Mucosa of rectum (tissue), 2 donors: ENCODE data around the gene PLEKHG3.

ENCODE experiments used
- H3K27ac ChIP-seq, 2 donors: one replicate each; pipeline ENCODE4 v1.7.0; 2013; ENCODE audit warnings: inconsistent platforms in 2 of 2, low read depth in 2 of 2, low read length in 2 of 2
- H3K27me3 ChIP-seq, 2 donors: one replicate each; pipeline ENCODE4 v1.7.0; 2013; ENCODE audit warnings: low read length in 2 of 2; ENCODE audit not compliant: control insufficient read depth in 2 of 2, insufficient read depth in 2 of 2
- H3K36me3 ChIP-seq, 2 donors: one replicate each; pipeline ENCODE4 v1.7.0; 2013; ENCODE audit warnings: low read length in 2 of 2; ENCODE audit not compliant: control insufficient read depth in 2 of 2, insufficient read depth in 2 of 2
- H3K4me1 ChIP-seq, 2 donors: one replicate each; pipeline ENCODE4 v1.7.0; 2013; ENCODE audit warnings: low read length in 2 of 2, mild to moderate bottlenecking in 1 of 2; ENCODE audit not compliant: control insufficient read depth in 2 of 2, insufficient read depth in 2 of 2
- H3K4me3 ChIP-seq, 2 donors: one replicate each; pipeline ENCODE4 v1.7.0; 2013; ENCODE audit warnings: low read length in 2 of 2
- H3K9ac ChIP-seq, 2 donors: one replicate each; pipeline ENCODE4 v1.7.0; 2013; ENCODE audit warnings: low read length in 2 of 2, low read depth in 1 of 2, mild to moderate bottlenecking in 1 of 2
- H3K9me3 ChIP-seq, 2 donors: one replicate each; pipeline ENCODE4 v1.7.0; 2013; ENCODE audit warnings: low read length in 2 of 2; ENCODE audit not compliant: control insufficient read depth in 2 of 2
- donor health status: healthy.
- donor health status: Normal muscosa, but diverticular disease.

Gene PLEKHG3

DNA sequence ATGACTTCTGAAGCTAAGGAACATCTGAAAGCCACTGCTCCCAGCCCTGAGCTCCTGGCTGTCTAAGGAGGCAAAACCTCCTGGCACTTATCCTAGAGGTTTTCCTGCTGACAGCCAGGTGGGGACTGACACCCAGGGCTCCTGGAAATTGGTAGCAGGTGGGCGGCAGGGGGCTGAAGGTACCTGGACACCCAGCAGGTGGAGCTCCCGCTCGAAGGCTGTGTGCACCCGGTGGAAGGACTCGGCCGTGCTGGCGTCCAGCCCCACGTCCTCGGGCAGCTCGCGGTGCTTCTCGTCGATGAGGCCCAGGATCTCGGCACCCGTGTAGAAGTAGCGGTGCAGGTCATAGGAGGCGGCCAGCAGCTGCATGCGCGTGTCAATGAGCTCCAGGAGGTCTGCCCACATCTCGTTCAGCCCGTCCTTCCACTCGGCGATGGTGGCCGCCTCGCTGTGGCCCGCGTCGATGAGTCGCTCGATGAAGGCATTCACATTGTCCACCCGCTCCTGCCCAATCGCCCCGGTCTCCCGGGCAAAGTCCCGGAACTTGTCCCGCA is 68.2 kb downstream of the PLEKHG3 start:
- Histone ChIP-seq H3K9me3 (no peaks in the 10 kb centered on the region), H3K4me3 (no peak overlapping the region), H3K27me3 (no peaks in the 10 kb centered on the region), H3K27ac (no peak overlapping the region), H3K36me3 (no peaks in the 10 kb centered on the region), H3K9ac (no peak overlapping the region), H3K4me1 (no peaks in the 10 kb centered on the region)

DNA sequence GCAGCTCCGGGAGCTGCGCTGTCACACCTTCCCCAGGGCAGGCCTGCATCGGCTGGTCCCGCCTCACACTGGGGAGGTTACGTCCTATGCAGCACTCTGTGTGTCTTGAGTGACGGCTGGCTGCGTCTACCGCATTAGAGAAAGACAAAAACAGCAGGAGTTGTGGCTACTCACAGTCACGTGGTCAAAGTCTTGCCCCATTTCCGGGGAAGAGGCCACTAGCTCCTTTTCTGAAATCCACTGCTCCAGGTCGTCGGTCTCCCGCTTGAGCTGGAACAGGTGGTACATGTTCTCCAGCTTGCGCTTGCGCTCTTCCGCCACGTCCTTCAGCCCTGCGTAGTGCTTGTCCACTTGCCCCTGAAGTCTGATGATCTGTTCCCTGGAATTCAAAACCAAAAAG is 68.8 kb downstream of the PLEKHG3 start:
- no peaks in the 10 kb centered on the region for H3K27me3 ChIP-seq
- no peaks in the 10 kb centered on the region for H3K4me1 ChIP-seq
- no peak overlapping the region for H3K4me3 ChIP-seq
- no peak overlapping the region for H3K27ac ChIP-seq
- no peak overlapping the region for H3K9ac ChIP-seq
- H3K9me3 ChIP-seq: no peaks in the 10 kb centered on the region
- no peaks in the 10 kb centered on the region for H3K36me3 ChIP-seq

DNA sequence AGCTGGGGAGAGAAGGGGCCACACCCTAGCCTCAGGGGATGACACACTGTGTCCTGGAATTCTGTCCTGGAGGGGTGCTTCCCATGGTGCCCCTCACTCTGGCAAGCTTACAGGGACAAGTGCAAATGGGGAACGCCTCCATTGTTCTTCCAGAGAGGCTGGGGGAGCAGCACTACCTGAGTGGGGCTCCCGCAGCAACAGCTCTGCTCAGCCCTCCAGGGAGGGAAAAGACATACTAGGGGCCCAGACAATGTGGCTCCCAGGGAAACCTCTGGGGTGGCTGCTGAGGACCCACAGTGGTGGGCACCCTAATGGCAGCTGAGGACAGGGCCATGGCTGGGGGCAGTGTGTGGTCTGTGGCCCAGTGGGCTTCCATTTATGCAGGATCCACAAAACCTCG is 69.4 kb downstream of the PLEKHG3 start:
- H3K9ac ChIP-seq: no peak overlapping the region
- no peak overlapping the region for H3K4me3 ChIP-seq
- H3K27me3 ChIP-seq: no peaks in the 10 kb centered on the region
- no peaks in the 10 kb centered on the region for H3K9me3 ChIP-seq
- H3K36me3 ChIP-seq: no peaks in the 10 kb centered on the region
- H3K27ac ChIP-seq: no peak overlapping the region
- no peaks in the 10 kb centered on the region for H3K4me1 ChIP-seq

DNA sequence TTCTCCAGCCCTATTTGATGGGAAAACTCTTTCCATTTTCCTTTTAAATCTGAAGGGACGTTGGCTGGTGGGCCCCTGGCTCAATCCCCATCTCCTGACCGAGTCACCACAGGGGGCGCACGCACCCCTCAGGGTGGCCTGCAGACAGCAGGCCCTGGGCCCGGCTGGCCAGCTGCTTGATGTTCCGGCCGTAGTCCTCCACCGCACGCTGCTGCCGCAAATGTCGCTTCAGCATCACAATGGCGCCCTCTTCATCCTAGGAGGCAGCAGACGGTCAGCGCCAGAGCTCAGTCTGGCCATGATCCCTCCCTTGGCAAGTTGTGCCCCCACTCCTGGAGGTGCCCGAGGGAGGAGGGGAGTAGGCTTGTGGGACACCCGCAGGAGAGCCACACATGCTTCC is 70.0 kb downstream of the PLEKHG3 start:
- no peaks in the 10 kb centered on the region for H3K27me3 ChIP-seq
- H3K9me3 ChIP-seq: no peaks in the 10 kb centered on the region
- H3K36me3 ChIP-seq: no peaks in the 10 kb centered on the region
- H3K27ac ChIP-seq: no peak overlapping the region
- no peak overlapping the region for H3K9ac ChIP-seq
- no peak overlapping the region for H3K4me3 ChIP-seq
- no peaks in the 10 kb centered on the region for H3K4me1 ChIP-seq

DNA sequence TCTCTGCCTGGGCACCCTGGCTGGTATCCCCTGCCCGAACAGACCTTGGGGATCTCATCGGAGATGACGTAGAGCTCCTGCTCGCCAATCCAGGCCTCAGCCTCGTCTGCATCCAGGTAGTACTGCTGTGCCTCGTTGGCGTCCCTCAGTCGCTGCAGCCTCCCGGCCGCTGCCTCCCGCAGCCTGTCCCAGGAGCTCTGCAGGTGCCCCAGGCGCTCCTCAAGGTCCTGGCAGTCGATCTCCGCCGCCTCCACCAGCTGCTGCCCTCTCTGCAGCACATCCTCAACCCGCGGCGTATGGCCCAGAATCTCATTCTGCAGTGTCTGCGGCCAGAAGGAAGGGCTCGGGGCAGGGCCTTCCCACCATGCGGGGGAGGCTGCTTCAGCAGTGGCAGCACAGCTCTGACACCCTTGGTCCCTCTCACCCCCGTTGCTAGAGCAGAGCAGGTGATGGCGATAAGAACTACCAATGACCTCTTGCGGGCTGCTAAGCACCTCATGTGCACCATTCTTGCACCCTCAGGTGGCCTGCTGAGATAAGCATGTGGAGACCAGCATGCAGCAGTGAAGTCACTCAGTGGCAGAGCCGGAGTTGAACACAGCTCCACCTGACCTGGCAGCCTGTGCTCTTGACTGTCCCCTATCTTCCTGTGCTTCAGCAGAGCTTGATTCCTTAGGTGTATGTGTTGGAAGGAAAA is 71.0 kb downstream of the PLEKHG3 start:
- H3K9me3 ChIP-seq: no peaks in the 10 kb centered on the region
- H3K4me1 ChIP-seq: no peaks in the 10 kb centered on the region
- no peaks in the 10 kb centered on the region for H3K36me3 ChIP-seq
- no peak overlapping the region for H3K9ac ChIP-seq
- no peaks in the 10 kb centered on the region for H3K27me3 ChIP-seq
- H3K27ac ChIP-seq: no peak overlapping the region
- no peak overlapping the region for H3K4me3 ChIP-seq

DNA sequence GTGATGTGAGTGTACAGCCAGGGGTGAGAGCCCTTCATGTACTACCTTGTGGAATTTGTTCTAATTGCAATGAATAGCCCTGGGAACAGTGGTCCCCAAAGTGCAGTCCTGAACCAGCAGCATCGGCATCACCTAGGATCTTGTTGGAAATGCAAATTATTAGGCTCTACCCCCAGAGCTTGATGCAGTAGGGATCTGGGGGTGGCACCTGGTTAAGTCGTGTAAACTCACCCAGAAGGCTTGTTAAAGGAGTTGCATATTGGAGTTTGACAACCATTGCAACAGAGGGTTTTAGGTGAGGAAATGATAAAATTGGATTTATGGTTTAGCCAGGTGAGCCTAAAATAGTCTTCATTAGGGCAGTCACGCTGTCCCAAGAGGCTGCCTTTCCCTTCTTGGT is 73.2 kb downstream of the PLEKHG3 start:
- Histone ChIP-seq H3K27me3 (no peaks in the 10 kb centered on the region), H3K36me3 (no peaks in the 10 kb centered on the region), H3K27ac (no peak overlapping the region), H3K4me1 (no peaks in the 10 kb centered on the region), H3K4me3 (no peak overlapping the region), H3K9ac (no peak overlapping the region), H3K9me3 (no peaks in the 10 kb centered on the region)

DNA sequence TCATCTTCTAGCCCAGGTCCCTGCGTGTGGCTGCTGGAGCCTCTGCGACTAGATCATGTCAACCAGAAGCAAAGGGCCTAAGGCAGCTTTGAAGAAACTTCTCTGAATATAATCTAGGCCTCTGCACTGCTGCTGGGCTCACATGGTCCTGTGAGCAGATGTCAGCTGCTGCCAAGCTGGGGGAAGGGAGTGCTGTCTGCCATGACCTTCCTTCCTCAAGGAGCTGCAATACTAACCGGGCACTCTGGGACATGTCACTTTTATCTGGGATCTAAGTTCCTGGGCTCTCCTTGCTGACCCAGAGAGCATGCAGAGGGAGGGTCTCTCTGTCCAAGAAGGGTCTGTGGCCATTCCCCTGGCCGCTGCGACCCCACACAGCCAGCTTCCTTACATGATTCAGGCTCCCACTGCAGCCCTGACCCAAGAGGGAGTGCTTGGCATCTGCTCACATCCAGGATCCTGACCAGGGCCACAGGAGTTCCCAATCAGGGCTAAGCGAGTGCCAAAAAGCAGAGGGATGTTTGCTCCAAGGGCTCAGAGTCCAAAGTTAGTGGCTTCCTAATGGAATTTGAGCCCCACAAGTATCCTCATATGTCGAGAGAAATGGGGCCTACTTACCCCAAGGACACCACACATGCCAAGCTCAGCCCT is 74.0 kb downstream of the PLEKHG3 start:
- Histone ChIP-seq H3K27ac (no peak overlapping the region), H3K27me3 (no peaks in the 10 kb centered on the region), H3K9me3 (no peaks in the 10 kb centered on the region), H3K9ac (no peak overlapping the region), H3K36me3 (no peaks in the 10 kb centered on the region), H3K4me1 (no peaks in the 10 kb centered on the region), H3K4me3 (no peak overlapping the region)

DNA sequence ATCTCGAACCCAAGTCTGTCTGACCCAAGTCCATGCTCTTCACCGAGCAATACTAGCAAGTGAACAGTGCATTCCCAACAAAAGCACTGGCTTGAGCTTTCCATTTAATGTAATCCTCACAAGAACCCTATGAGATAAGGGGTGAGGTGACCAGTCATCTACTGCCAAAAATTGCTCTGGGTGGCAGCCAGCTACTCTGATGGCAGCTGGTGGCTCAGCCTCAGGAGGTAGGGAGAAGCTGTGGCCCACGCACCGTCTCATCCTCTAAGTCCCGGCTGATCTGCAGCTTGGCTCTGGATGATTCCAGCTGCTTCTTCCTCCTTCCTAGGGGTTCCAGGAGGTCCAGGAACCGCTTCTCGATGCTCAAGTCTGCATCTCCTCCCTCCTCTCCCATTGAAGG is 75.2 kb downstream of the PLEKHG3 start:
- Histone ChIP-seq H3K36me3 (no peaks in the 10 kb centered on the region), H3K4me3 (no peak overlapping the region), H3K9ac (no peak overlapping the region), H3K27ac (no peak overlapping the region), H3K27me3 (no peaks in the 10 kb centered on the region), H3K4me1 (no peaks in the 10 kb centered on the region), H3K9me3 (no peaks in the 10 kb centered on the region)

DNA sequence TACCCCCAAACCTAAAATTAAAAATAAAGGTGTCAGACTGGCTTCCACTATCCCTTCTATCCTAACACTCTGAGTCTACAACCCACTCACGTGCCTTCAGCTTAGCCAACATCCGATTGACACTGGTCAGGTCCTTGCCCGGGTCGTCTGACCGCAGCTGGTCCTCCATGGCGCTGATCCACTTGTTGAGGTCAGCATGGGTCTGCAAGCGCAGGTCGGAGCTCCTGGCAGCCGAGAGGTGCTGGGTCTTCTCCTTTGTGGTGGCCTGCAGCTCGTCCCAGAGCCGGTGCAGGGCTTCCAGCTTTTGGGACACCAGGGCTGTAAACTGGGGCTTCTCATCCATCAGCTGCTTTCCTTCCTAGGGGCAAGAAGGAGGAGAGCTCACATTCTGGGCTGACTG is 78.0 kb downstream of the PLEKHG3 start:
- no peaks in the 10 kb centered on the region for H3K36me3 ChIP-seq
- H3K9ac ChIP-seq: no peak overlapping the region
- no peaks in the 10 kb centered on the region for H3K4me1 ChIP-seq
- H3K4me3 ChIP-seq: no peak overlapping the region
- no peaks in the 10 kb centered on the region for H3K9me3 ChIP-seq
- no peaks in the 10 kb centered on the region for H3K27me3 ChIP-seq
- H3K27ac ChIP-seq: no peak overlapping the region

DNA sequence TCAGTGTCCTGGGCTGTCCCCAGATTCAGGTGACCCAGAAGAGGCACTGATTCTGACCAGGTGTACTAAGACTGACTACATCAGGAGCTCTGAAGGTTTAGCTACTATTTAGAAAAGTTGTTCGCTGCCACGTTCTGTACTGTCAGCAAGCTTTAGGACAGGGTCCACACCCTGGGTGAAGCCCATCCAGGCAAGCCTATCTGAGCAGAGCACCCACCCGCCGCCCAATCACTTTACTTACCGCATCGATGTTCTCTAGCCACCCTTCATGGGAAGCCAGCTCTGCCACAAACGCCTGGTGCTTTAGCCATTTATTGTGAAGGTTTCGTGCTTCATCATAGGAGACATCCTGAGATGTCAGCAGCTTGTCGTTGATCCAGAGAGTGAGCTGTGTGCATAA is 79.8 kb downstream of the PLEKHG3 start:
- H3K27ac ChIP-seq: no peak overlapping the region
- no peak overlapping the region for H3K9ac ChIP-seq
- no peak overlapping the region for H3K4me3 ChIP-seq
- no peaks in the 10 kb centered on the region for H3K27me3 ChIP-seq
- H3K9me3 ChIP-seq: no peaks in the 10 kb centered on the region
- no peaks in the 10 kb centered on the region for H3K36me3 ChIP-seq
- no peaks in the 10 kb centered on the region for H3K4me1 ChIP-seq
